Right cardiac atrium (tissue), 5 donors: ENCODE measurements around the gene SPRYD4. TPM values are rescaled to one million over a fixed set of nuclear protein-coding genes. Genes with fewer than 3 reads are reported as not detected.
"Not testable (repeated sequence)": the region's sequence is repeated elsewhere in the genome, so short reads cannot be mapped to it uniquely, and the experiment has no call there.

Source experiments
- ATAC-seq, 2 donors: fragments of 200-7000 bp; cut with Tn5 transposase; one replicate each; pipeline versions ENCODE4 v1.8.0 to v1.9.1; 2020; ENCODE audit warnings: moderate library complexity in 2 of 2, mild to moderate bottlenecking in 1 of 2
- DNase-seq, 3 donors: peaks; one replicate each; pipeline ENCODE4 v3.0.0-alpha.2; 2020
- H3K27ac ChIP-seq: one replicate; pipeline ENCODE4 v1.5.1; 2013; ENCODE audit warnings: mild to moderate bottlenecking, low read length, control low read depth, moderate library complexity
- H3K27me3 ChIP-seq: one replicate; pipeline ENCODE4 v1.6.1; 2013; ENCODE audit not compliant: control insufficient read depth, insufficient read depth
- H3K4me1 ChIP-seq: one replicate; pipeline ENCODE4 v1.6.1; 2013; ENCODE audit warnings: low read length; ENCODE audit not compliant: control insufficient read depth, insufficient read depth
- H3K4me3 ChIP-seq: one replicate; pipeline ENCODE4 v1.5.1; 2013; ENCODE audit warnings: low read length, control low read depth
- H3K9me3 ChIP-seq: one replicate; pipeline ENCODE4 v1.6.1; 2013; ENCODE audit warnings: low read length; ENCODE audit not compliant: control insufficient read depth
- WGBS: extraction: QIAGEN DNeasy Blood & Tissue Kit; methylation state at CpG from one replicate; pipeline ENCODE4 v1.1.7; 2013; 5-methylcytosine and 5-hydroxymethylcytosine counted together
- intact Hi-C, 4 donors: fragments of 100-400 bp; cut with DNase I; formaldehyde crosslinking; loops; one replicate each; pipeline versions ENCODE4 v1.11.0 to v1.14.0; 2022 to 2023
- long read RNA-seq, 4 donors: library from polyadenylated mRNA; unstranded; transcript quantifications; one replicate each; pipeline ENCODE4 v2.0.0, GENCODE V29; 2020 to 2021
- polyA plus RNA-seq: library from polyadenylated mRNA; stranded (reverse); fragments of 200-250 nt; gene quantifications from one replicate; pipeline ENCODE4 v1.2.3, GENCODE V29; 2013
- total RNA-seq, 4 donors: library from RNA; stranded (reverse); fragmentation: NEBNext Ultra II Directional; extraction: Animal tissue kit (Norgen Biotek cat#: 25700); gene quantifications; one replicate each; pipeline ENCODE4 v1.2.1, GENCODE V29; 2021
- donor health status: healthy with polysubstance abuse.
- donor health status: DM: no; HTN: yes; CAD: no.
- donor health status: DM: no; HTN: no; CAD: no.
- donor health status: DM: no; HTN: yes; CAD: no; lungs with severe emphysema.
- donor health status: DM: yes; HTN: yes; CAD: no.

The SPRYD4 gene
- total RNA-seq = 1 to 10 TPM; 2.6 to 3.3 (median 2.7) TPM
- 3.1 TPM for polyA plus RNA-seq
- long read RNA-seq, donor 1, full-length matches to known transcripts = 22 of 26 reads
- long read RNA-seq, donor 1, partial matches to known transcripts = 0 of 26 reads
- long read RNA-seq, donor 1, other reads (novel, unspliced or antisense) = 4 of 26 reads
- long read RNA-seq, donor 2, full-length matches to known transcripts = 12 of 12 reads
- long read RNA-seq, donor 2, partial matches to known transcripts = 0 of 12 reads
- long read RNA-seq, donor 2, other reads (novel, unspliced or antisense) = 0 of 12 reads
- long read RNA-seq, donor 3, full-length matches to known transcripts = 31 of 36 reads
- long read RNA-seq, donor 3, partial matches to known transcripts = 0 of 36 reads
- long read RNA-seq, donor 3, other reads (novel, unspliced or antisense) = 5 of 36 reads
- long read RNA-seq, donor 4, full-length matches to known transcripts = 14 of 14 reads
- long read RNA-seq, donor 4, partial matches to known transcripts = 0 of 14 reads
- long read RNA-seq, donor 4, other reads (novel, unspliced or antisense) = 0 of 14 reads

DNA sequence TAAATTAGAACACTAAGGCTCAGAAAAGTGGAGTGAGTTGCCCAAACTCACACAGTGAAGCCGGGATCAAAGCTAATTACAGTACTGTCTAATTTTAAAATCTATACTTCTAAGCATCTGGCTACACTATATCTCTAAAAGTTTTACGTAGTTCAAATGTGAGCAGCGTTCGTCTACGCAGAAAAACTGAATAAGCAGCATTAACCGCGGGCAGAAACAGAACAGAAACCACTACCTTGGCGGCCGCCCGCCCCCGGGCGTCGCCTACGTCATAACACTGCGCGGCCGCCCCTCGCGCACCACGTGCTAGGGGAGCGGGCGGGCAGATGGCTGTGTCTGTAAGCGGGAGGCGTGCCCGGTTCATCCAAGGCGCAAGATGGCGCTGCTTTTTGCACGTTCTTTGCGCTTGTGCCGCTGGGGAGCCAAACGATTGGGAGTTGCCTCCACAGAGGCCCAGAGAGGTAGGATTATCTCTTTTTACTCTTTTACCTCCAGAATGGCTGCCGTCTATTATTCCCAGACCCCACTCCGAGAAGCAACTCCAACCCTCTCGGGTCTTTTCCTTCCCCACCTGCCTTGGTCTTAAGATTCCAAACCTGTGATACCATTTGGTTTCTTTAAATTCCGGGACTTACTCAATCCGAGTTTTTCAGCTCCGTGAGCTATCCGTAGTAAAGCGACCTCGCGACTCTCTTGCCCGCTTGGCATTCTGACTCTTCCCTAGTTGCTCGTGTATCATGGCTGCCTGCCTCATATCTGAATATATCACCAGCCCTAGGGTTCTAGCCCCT is at the start of gene SPRYD4:
SPRYD4 (plus strand) TSS at position 363 of the 791 bp plus-strand sequence; CDS start at position 377, 14 bp downstream.
- Histone ChIP-seq H3K27ac (peak within 1 kb of the TSS; percentile 55), H3K9me3 (no peaks in the 10 kb centered on the region), H3K4me1 (peaks cover 6% of the 10 kb centered on the region), H3K27me3 (no peaks in the 10 kb centered on the region), H3K4me3 (peak within 1 kb of the TSS; percentile 87)
- ATAC-seq = peak; percentile 97 to 98
- DNase-seq = peak; percentile 94 to 98 (median 97)
- intact Hi-C loops = loop anchor here in 2 of 4 donors (5.0 to 10.0 kb wide), 2 partner anchors 134 to 276 kb away; partner anchors contain the start of genes IL23A (in 1 of the 2) and PAN2 (in 1 of the 2)
- WGBS = under 1% methylated on average over 43 of the region's 43 CpGs

DNA sequence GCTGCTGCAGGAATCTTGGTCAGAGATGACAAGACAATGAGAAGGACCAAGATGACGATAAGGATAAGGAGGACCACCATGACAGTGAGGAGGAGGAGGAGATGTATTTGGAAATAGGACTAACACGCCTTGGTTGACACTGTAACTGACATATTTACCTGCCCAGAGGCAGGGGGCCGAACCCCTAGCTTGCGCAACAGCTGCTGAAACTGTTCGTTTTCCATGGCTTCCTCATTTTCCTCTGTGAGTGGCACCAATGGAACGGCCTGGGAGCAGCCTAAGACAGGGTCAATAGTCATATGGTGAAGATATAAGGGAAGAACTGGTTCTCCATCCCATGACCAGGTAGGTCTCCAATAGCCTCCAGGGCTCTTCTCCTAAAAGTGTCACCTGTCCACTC is 48.0 kb upstream of the SPRYD4 start:
- 85% methylated on average over 6 of the region's 6 CpGs for WGBS
- no peaks in the 10 kb centered on the region for H3K27me3 ChIP-seq
- ATAC-seq = no peak

DNA sequence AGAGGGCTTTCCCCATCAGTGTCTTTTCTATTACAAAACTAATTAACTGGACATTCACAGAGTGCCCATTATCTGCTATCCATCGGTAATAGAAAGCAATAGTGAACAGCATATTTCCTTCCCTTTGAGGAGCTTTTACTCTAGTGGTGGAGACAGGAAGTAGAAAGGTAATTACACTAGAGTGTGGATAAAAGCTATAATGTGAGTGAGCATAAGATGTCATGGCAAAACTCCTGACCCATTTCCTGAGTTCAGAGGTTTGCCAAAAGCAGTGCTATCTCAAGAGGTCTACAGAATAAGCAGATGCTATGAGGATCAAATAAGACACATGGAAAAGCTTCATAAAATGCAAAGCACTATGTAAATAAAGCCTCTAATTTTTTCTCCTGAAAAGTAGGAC is 43.2 kb upstream of the SPRYD4 start:
- H3K4me3 ChIP-seq = no peak overlapping the region
- intact Hi-C loops = no loop called here
- H3K9me3 ChIP-seq = no peaks in the 10 kb centered on the region
- H3K27ac ChIP-seq = no peak overlapping the region
- no peak for DNase-seq
- H3K4me1 ChIP-seq = no peaks in the 10 kb centered on the region
- 71% methylated on average over 1 of the region's 1 CpG for WGBS
- ATAC-seq = no peak
- no peaks in the 10 kb centered on the region for H3K27me3 ChIP-seq

More for the DNA sequence above, 48.0 kb upstream of the SPRYD4 start:
- Histone ChIP-seq H3K9me3 (no peaks in the 10 kb centered on the region), H3K27ac (no peak overlapping the region), H3K4me1 (no peaks in the 10 kb centered on the region), H3K4me3 (no peak overlapping the region)
- DNase-seq = no peak
- intact Hi-C loops = no loop called here

DNA sequence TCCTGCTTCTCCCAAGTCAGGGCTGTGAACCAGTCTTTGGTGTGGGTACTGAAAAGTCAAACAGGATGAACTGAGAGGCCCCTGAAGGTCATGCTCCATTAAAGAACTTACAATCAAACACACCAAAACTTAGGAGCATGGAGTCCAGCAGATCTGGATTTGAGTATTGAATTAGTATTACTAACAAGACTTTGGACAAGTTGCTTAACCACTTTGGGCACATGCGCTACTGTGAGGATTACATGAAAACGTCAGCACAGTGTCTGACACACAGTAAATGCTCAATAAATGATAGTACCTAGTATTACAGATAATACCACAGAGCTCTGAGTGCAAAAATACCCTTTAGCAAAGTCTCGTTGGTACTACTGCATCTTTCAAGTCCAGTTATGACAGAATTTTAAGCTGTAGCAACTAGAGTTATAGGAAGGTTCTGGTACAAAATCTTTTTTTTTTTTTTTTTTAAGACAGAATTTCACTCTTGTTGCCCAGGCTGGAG is 42.4 kb upstream of the SPRYD4 start:
- 60% methylated on average over 3 of the region's 3 CpGs for WGBS
- Histone ChIP-seq H3K9me3 (no peaks in the 10 kb centered on the region), H3K27me3 (no peaks in the 10 kb centered on the region), H3K27ac (no peak overlapping the region), H3K4me1 (no peaks in the 10 kb centered on the region), H3K4me3 (no peak overlapping the region)
- no peak for ATAC-seq
- intact Hi-C loops = no loop called here
- no peak for DNase-seq

DNA sequence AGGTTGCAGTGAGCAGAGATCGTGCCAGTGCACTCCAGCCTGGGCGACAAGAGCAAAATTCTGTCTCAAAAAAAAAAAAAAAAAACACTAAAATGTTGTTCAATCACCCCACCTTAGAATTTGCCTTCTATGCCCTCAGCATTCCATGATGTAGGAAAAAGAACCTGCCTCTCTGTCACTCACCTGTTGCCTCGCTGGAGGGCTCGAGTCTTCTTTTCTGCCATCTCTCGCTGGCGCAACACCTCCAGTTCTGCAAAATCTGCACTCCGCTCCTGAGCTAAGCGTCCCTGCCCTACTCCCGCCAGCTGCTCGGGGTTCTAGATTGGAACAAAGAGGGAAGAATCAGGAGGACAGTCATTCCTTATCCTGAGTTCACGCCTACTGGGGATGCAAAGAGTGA is 37.1 kb upstream of the SPRYD4 start:
- 98% methylated on average over 11 of the region's 11 CpGs for WGBS
- Histone ChIP-seq H3K4me3 (no peak overlapping the region), H3K4me1 (no peaks in the 10 kb centered on the region), H3K9me3 (no peaks in the 10 kb centered on the region), H3K27ac (no peak overlapping the region), H3K27me3 (no peaks in the 10 kb centered on the region)
- DNase-seq = no peak
- ATAC-seq = no peak
- intact Hi-C loops = no loop called here

DNA sequence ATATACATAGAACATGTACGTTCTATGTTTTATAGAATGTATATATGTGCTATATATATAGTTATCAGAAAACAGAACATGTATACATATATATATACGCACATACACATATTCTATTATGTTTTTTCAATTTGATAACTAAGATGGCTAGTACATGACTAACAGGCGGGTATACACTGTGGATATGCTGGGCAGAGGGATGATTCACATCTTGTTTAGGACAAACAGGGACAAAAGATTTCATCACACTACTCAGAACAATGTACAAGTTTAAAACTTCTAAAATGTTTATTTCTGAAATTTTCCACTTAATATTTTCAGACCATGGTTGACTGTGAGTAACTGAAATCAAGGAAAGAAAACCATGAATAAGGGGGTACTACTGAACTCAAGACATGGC is 36.5 kb upstream of the SPRYD4 start:
- 98% methylated on average over 3 of the region's 3 CpGs for WGBS
- no peak overlapping the region for H3K4me3 ChIP-seq
- DNase-seq = no peak
- H3K27me3 ChIP-seq = no peaks in the 10 kb centered on the region
- no peaks in the 10 kb centered on the region for H3K9me3 ChIP-seq
- intact Hi-C loops = no loop called here
- H3K4me1 ChIP-seq = no peaks in the 10 kb centered on the region
- no peak overlapping the region for H3K27ac ChIP-seq
- ATAC-seq = no peak

DNA sequence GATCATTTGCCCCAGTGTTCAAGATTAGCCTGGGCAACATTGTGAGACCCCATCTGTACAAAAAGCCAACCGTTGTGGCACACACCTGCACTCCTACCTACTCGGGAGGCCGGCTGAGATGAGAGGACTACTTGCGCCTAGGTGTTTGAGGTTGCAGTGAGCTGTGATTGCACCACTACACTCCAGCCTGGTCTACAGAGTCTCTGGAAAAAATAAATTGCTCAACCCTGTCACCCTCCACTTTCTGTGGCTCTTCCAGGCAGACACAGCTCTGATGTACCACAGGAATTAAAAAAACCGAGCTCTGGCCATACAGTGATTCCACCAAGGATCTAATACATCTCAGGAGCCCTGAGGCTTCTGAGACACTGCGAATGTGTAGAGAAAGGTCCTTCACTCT is 33.5 kb upstream of the SPRYD4 start:
- H3K4me1 ChIP-seq = no peaks in the 10 kb centered on the region
- H3K27me3 ChIP-seq = no peaks in the 10 kb centered on the region
- no peak for DNase-seq
- H3K4me3 ChIP-seq = no peak overlapping the region
- no peak for ATAC-seq
- H3K27ac ChIP-seq = no peak overlapping the region
- 95% methylated on average over 6 of the region's 6 CpGs for WGBS
- no peaks in the 10 kb centered on the region for H3K9me3 ChIP-seq
- intact Hi-C loops = no loop called here

DNA sequence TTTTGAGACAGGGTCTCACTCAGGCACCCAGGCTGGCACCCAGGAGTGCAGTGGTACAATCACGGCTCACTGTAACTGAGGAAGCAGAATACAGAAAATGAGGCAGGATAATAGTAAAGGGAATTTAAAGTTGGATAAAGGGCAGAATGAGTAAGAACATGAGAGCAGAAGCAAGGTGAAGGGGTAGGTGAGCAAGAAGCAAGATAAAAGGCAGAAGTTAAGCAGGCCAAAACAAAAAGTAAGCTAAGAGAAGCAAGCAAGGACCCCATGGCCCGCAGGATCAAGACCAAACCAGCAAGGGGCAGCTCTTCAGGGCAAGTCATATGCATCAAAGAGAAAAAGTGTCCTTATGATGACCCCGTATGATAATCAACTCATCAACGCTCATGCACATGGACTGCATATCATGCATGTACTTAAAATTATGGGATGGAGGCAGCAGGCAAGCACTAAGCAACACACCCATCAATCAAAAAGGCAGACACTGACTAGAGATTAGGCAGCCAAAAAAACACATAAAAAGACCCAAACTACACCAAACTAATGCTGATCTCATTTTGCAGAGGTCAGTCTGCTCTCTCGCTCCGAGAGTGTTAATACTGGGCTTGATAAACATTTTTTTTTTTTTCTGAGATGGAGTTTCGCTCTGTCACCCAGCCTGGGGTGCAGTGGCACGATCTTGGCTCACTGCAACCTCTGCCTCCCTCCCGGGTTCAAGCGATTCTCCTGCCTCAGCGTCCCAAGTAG is 30.8 kb upstream of the SPRYD4 start:
- no peaks in the 10 kb centered on the region for H3K4me1 ChIP-seq
- H3K27me3 ChIP-seq = no peaks in the 10 kb centered on the region
- ATAC-seq (no peak), DNase-seq (no peak)
- intact Hi-C loops = no loop called here
- 80% methylated on average over 11 of the region's 11 CpGs for WGBS
- H3K9me3 ChIP-seq = no peaks in the 10 kb centered on the region
- H3K4me3 ChIP-seq = no peak overlapping the region
- no peak overlapping the region for H3K27ac ChIP-seq

DNA sequence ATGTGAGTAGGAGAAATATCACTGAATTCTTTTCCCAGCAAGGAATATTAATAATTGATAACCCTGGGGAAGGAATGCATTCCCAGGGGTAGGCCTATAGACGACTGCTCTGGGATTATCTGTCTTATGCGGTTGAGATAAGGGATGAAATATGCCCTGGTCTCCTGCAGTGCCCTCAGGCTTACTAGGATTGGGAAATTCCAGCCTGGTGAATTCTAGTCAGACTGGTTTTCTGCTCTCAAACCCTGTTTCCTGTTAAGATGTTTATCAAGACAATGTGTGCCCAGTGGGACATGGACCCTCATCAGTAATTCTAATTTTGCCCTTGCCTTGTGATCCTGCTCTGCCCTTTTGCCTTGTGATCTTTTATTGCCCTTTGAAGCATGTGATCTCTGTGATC is 25.2 kb upstream of the SPRYD4 start:
- ATAC-seq, H3K27ac ChIP-seq, H3K4me3 ChIP-seq, DNase-seq, H3K4me1 ChIP-seq, H3K9me3 ChIP-seq, H3K27me3 ChIP-seq: not testable (repeated sequence)
- WGBS = 65% methylated on average over 2 of the region's 2 CpGs
- intact Hi-C loops = loop anchor here in 1 of 4 donors (10.0 kb wide), 1 partner anchor 78 kb away; the partner anchor contains the start of genes APOF and STAT2

DNA sequence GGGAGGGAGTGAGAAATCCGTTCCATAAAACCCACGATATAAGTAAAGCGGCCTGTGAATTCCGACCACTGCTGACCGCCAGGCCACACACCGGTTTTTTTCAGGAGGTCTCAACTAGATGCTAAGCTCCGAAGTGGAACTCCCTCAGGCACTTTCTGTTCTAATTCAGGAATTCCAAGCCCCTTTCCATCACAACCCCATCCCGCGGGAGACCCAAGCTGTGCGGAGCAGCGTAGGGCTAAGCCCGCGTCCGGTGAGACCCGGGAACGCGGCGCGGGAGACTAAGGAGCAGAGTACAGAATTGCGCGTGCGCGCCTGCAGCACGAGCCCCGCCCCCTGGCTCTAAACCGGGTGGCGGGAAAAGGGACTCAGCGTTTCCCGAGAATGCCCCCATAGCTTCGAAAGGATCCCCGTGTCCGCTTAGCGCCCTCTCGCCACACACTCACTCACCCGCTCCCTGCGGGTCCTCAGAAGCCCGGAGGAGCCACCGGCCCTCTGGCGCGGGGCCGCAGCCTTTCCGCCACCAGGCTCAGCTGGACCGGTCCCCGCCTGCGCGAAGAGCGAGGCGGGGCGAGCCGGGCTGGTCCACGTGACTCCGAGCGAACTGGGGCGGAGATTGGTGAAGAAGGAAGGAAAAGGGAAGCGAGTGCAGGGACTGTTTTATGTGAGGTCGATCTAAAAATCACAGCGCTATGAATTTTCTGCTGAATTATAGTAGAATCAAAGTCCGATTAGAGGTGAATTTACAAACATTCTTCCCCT is 19.3 kb upstream of the SPRYD4 start, which contains the start of gene TIMELESS:
TIMELESS (minus strand) TSS at position 567 of the 762 bp plus-strand sequence. CDS start 15,256 bp downstream, outside the sequence.
- no peaks in the 10 kb centered on the region for H3K9me3 ChIP-seq
- intact Hi-C loops = loop anchor here in 1 of 4 donors (10.0 kb wide), 1 partner anchor 84 kb away; the partner anchor contains the start of genes APOF and STAT2
- H3K4me3 ChIP-seq = peak within 1 kb of the TSS; percentile 51
- H3K27me3 ChIP-seq = no peaks in the 10 kb centered on the region
- H3K4me1 ChIP-seq = no peaks in the 10 kb centered on the region
- peak; percentile 88 to 95 (median 94) for DNase-seq
- peak within 1 kb of the TSS; percentile 85 for H3K27ac ChIP-seq
- ATAC-seq = peak; percentile 98
- under 1% methylated on average over 58 of the region's 58 CpGs for WGBS
